Measurements from ENCODE around the gene NEMP1.

Gene NEMP1

GRCh38 chr12:57098546-57098945, 20.0 kb upstream of the NEMP1 start:
- no peak for TF ChIP-seq CTCF (IDR thresholded peaks at IDR 0.05; ENCODE audit: low read depth, low read length, missing control alignments)
- no peak overlapping the region for H3K4me3 ChIP-seq (ENCODE audit: low read depth, low read length)
- in situ Hi-C loops (cut with HindIII; ENCODE audit: low sequenced_read_pairs): no loop called here
- DNase-seq (ENCODE audit: low read depth): no peak

- no peak overlapping the region for H3K4me3 ChIP-seq (ENCODE audit: low read depth, low read length)
- no peak for DNase-seq (ENCODE audit: low read depth)
- in situ Hi-C loops (cut with HindIII; ENCODE audit: low sequenced_read_pairs): no loop called here
- TF ChIP-seq CTCF (IDR thresholded peaks at IDR 0.05; ENCODE audit: low read depth, low read length, missing control alignments): no peak
Measured at GRCh38 chr12:57097554-57097835, 18.9 kb upstream of the NEMP1 start.

- in situ Hi-C loops (cut with HindIII; ENCODE audit: low sequenced_read_pairs): no loop called here
- no peak for DNase-seq (ENCODE audit: low read depth)
- no peak for TF ChIP-seq CTCF (IDR thresholded peaks at IDR 0.05; ENCODE audit: low read depth, low read length, missing control alignments)
- no peak overlapping the region for H3K4me3 ChIP-seq (ENCODE audit: low read depth, low read length)
Measured at GRCh38 chr12:57096748-57097553, 18.4 kb upstream of the NEMP1 start.

- H3K4me3 ChIP-seq (ENCODE audit: low read depth, low read length): no peak overlapping the region
- no peak for DNase-seq (ENCODE audit: low read depth)
- in situ Hi-C loops (cut with HindIII; ENCODE audit: low sequenced_read_pairs): no loop called here
- no peak for TF ChIP-seq CTCF (IDR thresholded peaks at IDR 0.05; ENCODE audit: low read depth, low read length, missing control alignments)
Measured at GRCh38 chr12:57096099-57096572, 17.5 kb upstream of the NEMP1 start.

GRCh38 chr12:57095440-57095839, 16.8 kb upstream of the NEMP1 start:
- no peak overlapping the region for H3K4me3 ChIP-seq (ENCODE audit: low read depth, low read length)
- TF ChIP-seq CTCF (IDR thresholded peaks at IDR 0.05; ENCODE audit: low read depth, low read length, missing control alignments): no peak
- DNase-seq (ENCODE audit: low read depth): no peak
- in situ Hi-C loops (cut with HindIII; ENCODE audit: low sequenced_read_pairs): no loop called here

- DNase-seq (ENCODE audit: low read depth): no peak
- in situ Hi-C loops (cut with HindIII; ENCODE audit: low sequenced_read_pairs): no loop called here
- H3K4me3 ChIP-seq (ENCODE audit: low read depth, low read length): no peak overlapping the region
- TF ChIP-seq CTCF (IDR thresholded peaks at IDR 0.05; ENCODE audit: low read depth, low read length, missing control alignments): no peak
Measured at GRCh38 chr12:57094208-57095160, 15.9 kb upstream of the NEMP1 start.
